ENCODE results near the gene FERMT3. TPM values are rescaled to one million over a fixed set of nuclear protein-coding genes. Genes with fewer than 3 reads are reported as not detected.

Gene FERMT3
- total RNA-seq, 1 experiment from 2014 or later, result 10.6 TPM

DNA sequence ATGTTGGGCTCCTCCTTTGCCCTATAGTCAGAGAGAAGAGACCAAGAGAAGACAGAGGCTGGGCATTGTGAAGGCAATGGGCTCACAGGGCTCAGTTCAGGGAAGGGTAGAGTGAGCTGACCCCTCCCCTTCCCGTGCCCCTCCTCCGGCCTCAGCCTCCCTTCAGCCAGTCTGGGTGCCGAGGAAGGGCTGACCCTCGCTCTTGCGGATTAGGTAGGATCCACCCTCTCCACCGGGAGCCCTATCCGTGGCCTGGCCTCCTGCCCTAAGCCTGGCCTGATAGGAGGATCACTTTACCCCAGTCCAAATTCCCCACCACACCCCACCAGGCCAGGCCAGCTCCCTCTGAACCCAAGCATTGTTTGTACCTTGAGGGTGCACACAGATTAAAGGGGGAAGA, 42.1 kb downstream of the FERMT3 start:
- no CpG with 5 or more reads among the region's 7 CpGs for WGBS (ENCODE audit: extremely low coverage, insufficient read length, low lambda C conversion rate)
- H2BK12ac ChIP-seq (ENCODE audit: insufficient read length, low read depth, low read length), result no peak overlapping the region
- H2BK120ac ChIP-seq (ENCODE audit: low read depth, low read length, poor library complexity, severe bottlenecking), result no peak overlapping the region
- peak overlapping the region; percentile 95 to 97 (median 97); a peak in 5 of 7 replicates for H3K27ac Mint-ChIP-seq
- peaks cover 38 to 48% of the 10 kb centered on the region in 2 experiments for H3K4me1 Mint-ChIP-seq
- H3K36me3 Mint-ChIP-seq (ENCODE audit: insufficient read depth in 1 of 3, low read depth in 3 of 3), result peaks cover 6 to 16% (median 7%) of the 10 kb centered on the region in 3 experiments; a peak in 6 of 7 replicates
- no peak overlapping the region for H2AFZ ChIP-seq (ENCODE audit: low read length)
- H3T11ph ChIP-seq (ENCODE audit: low read length), result no peak overlapping the region
- no peak overlapping the region for H4K5ac ChIP-seq (ENCODE audit: insufficient read length, low read depth, low read length)
- H2BK5ac ChIP-seq (ENCODE audit: insufficient read length, low read length), result no peak overlapping the region
- no peak overlapping the region for H3K23ac ChIP-seq (ENCODE audit: insufficient read length, low read depth, low read length)
- no peaks in the 10 kb centered on the region for H4K20me1 ChIP-seq (ENCODE audit: control insufficient read depth, insufficient read depth, insufficient read length)
- no peak overlapping the region for H3K9ac ChIP-seq (ENCODE audit: extremely low read depth, insufficient read length, low read length)
- no peak overlapping the region for H3K4me2 ChIP-seq (ENCODE audit: insufficient read depth, insufficient read length, low read length)
- TF ChIP-seq, protein P1, sequence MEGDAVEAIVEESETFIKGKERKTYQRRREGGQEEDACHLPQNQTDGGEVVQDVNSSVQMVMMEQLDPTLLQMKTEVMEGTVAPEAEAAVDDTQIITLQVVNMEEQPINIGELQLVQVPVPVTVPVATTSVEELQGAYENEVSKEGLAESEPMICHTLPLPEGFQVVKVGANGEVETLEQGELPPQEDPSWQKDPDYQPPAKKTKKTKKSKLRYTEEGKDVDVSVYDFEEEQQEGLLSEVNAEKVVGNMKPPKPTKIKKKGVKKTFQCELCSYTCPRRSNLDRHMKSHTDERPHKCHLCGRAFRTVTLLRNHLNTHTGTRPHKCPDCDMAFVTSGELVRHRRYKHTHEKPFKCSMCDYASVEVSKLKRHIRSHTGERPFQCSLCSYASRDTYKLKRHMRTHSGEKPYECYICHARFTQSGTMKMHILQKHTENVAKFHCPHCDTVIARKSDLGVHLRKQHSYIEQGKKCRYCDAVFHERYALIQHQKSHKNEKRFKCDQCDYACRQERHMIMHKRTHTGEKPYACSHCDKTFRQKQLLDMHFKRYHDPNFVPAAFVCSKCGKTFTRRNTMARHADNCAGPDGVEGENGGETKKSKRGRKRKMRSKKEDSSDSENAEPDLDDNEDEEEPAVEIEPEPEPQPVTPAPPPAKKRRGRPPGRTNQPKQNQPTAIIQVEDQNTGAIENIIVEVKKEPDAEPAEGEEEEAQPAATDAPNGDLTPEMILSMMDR (conservative IDR thresholded peaks at IDR 0.05), result no peak
- peaks cover 26% of the 10 kb centered on the region for H3K23me2 ChIP-seq (ENCODE audit: insufficient read length, low read depth, low read length, poor library complexity, severe bottlenecking)
- no peak overlapping the region for H2BK15ac ChIP-seq (ENCODE audit: low read depth, low read length)
- no peaks in the 10 kb centered on the region; a peak in 1 of 5 replicates for H3K9me3 Mint-ChIP-seq
- H3K4me1 ChIP-seq (ENCODE audit: insufficient read depth, low read length), result peaks cover 9% of the 10 kb centered on the region; the same call in 1 of the 2 replicates
- H3K27me3 ChIP-seq (ENCODE audit: insufficient read depth, low read length), result no peaks in the 10 kb centered on the region
- no peak overlapping the region for H4K91ac ChIP-seq (ENCODE audit: insufficient read length, low read depth, low read length)
- peaks cover 7% of the 10 kb centered on the region; the same call in 1 of the 2 replicates for H3K79me2 ChIP-seq (ENCODE audit: insufficient read depth, low read length)
- H3K56ac ChIP-seq (ENCODE audit: insufficient read length, low read depth, low read length), result no peak overlapping the region
- H2AK5ac ChIP-seq (ENCODE audit: insufficient read length, low read length), result no peak overlapping the region
- H3K14ac ChIP-seq (ENCODE audit: insufficient read depth, low read length), result no peak overlapping the region
- DNase-seq, result peak; percentile 87
- no peak overlapping the region for H3K18ac ChIP-seq (ENCODE audit: insufficient read length, low read depth, low read length)
- peaks cover 3% of the 10 kb centered on the region for H3K79me1 ChIP-seq (ENCODE audit: insufficient read depth, low read depth, low read length, poor library complexity, severe bottlenecking)
- peak overlapping the region; percentile 40 for H3K27ac ChIP-seq (ENCODE audit: insufficient read length, low read depth, low read length)
- H2BK20ac ChIP-seq (ENCODE audit: low read depth, low read length, poor library complexity, severe bottlenecking), result no peak overlapping the region
- no peaks in the 10 kb centered on the region for H3K27me3 Mint-ChIP-seq (ENCODE audit: low read depth)
- no peaks in the 10 kb centered on the region for H3K9me3 ChIP-seq (ENCODE audit: control insufficient read depth, low read depth, low read length)
- no peak overlapping the region for H4K8ac ChIP-seq (replicated peaks; ENCODE audit: insufficient read length, low read depth, low read length)
- H3K4ac ChIP-seq (ENCODE audit: low read depth, low read length), result no peak overlapping the region
- peak overlapping the region; percentile 79 to 93 for H3K4me3 Mint-ChIP-seq
